Lower leg skin (tissue), 3 donors: ENCODE data around the gene TINAGL1.
"Not testable (repeated sequence)": the region's sequence is repeated elsewhere in the genome, so short reads cannot be mapped to it uniquely, and the experiment has no call there.

Experiments
- POLR2A ChIP-seq, 2 donors: fragments of 450-650 bp; IDR thresholded peaks; one replicate each; pipeline ENCODE4 v1.6.1; 2016 to 2017; ENCODE audit warnings: antibody characterized with exemption in 2 of 2, mild to moderate bottlenecking in 1 of 2, moderate library complexity in 1 of 2
- TF ChIP-seq, protein P1 (sequence below), 3 donors: fragments of 450-650 bp; IDR thresholded peaks; one replicate each; pipeline ENCODE4 v1.5.1; 2016; ENCODE audit warnings: antibody characterized with exemption in 3 of 3, mild to moderate bottlenecking in 3 of 3, moderate library complexity in 2 of 3

- TF ChIP-seq, protein P1, sequence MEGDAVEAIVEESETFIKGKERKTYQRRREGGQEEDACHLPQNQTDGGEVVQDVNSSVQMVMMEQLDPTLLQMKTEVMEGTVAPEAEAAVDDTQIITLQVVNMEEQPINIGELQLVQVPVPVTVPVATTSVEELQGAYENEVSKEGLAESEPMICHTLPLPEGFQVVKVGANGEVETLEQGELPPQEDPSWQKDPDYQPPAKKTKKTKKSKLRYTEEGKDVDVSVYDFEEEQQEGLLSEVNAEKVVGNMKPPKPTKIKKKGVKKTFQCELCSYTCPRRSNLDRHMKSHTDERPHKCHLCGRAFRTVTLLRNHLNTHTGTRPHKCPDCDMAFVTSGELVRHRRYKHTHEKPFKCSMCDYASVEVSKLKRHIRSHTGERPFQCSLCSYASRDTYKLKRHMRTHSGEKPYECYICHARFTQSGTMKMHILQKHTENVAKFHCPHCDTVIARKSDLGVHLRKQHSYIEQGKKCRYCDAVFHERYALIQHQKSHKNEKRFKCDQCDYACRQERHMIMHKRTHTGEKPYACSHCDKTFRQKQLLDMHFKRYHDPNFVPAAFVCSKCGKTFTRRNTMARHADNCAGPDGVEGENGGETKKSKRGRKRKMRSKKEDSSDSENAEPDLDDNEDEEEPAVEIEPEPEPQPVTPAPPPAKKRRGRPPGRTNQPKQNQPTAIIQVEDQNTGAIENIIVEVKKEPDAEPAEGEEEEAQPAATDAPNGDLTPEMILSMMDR (IDR thresholded peaks at IDR 0.05) = not testable (repeated sequence)
- TF ChIP-seq POLR2A (IDR thresholded peaks at IDR 0.05) = not testable (repeated sequence)
These were observed 11.0 kb downstream of the TINAGL1 start for GRCh38 chr1:31587328-31587699.
